Fibroblast of mammary gland (primary cell): Measurements from ENCODE around the gene LRRFIP1.

Experiments used
- DNase-seq: peaks from one replicate; pipeline ENCODE4 v3.0.0-alpha.2; 2010; ENCODE audit warnings: low read depth
- H3K4me3 ChIP-seq: 2 replicates; pipeline ENCODE4 v1.5.1; 2011; ENCODE audit warnings: low read depth, mild to moderate bottlenecking, low read length, moderate library complexity; ENCODE audit not compliant: control insufficient read depth
- TF ChIP-seq, protein P1 (sequence below): conservative IDR thresholded peaks from 2 replicates; pipeline ENCODE4 v1.5.1; 2011; ENCODE audit warnings: low read depth, low read length, inconsistent platforms; ENCODE audit not compliant: control insufficient read depth, insufficient read depth

Gene LRRFIP1

DNA sequence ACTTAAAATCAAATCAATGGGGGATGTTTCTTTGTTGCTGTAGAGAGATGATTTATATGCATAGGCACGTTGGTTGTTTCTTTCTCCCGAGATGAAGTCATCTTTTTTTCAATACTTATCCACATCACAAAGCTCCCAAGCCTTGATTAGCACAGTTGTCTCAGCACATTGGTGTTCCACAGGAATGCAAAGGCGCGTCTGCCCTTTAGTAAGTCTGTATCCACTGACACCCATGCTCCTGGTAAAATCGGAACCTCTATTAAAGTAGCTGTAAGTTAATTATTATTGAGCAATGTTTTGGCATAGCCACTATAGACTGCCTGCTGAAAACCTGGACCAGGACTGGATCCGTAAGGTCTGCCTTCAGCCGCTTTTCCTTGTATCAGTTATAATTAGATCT, 93.6 kb downstream of the LRRFIP1 start:
- no peak overlapping the region for H3K4me3 ChIP-seq
- DNase-seq, result peak; percentile 40

DNA sequence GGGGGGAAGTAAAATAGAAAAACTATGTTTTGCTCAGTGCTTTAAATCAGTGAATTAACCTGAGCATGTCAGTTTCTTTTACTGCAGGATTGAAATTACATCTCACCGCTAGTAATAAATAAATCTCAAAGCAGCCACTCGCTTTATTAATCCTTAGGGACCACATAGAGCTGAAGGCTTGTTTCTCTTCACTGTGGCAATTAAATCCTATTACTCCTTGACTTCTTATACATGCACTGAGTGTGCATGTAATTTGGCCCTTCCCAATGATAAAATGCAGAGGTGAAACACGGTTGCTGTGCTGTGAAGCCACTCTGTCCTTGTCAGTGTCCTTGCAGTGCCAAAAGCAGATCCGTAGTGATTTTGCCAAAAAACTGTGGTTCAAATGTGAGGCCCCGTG, 94.1 kb downstream of the LRRFIP1 start:
- no peak for DNase-seq

More for the DNA sequence above, 93.6 kb downstream of the LRRFIP1 start:
- TF ChIP-seq, protein P1, sequence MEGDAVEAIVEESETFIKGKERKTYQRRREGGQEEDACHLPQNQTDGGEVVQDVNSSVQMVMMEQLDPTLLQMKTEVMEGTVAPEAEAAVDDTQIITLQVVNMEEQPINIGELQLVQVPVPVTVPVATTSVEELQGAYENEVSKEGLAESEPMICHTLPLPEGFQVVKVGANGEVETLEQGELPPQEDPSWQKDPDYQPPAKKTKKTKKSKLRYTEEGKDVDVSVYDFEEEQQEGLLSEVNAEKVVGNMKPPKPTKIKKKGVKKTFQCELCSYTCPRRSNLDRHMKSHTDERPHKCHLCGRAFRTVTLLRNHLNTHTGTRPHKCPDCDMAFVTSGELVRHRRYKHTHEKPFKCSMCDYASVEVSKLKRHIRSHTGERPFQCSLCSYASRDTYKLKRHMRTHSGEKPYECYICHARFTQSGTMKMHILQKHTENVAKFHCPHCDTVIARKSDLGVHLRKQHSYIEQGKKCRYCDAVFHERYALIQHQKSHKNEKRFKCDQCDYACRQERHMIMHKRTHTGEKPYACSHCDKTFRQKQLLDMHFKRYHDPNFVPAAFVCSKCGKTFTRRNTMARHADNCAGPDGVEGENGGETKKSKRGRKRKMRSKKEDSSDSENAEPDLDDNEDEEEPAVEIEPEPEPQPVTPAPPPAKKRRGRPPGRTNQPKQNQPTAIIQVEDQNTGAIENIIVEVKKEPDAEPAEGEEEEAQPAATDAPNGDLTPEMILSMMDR, result no peak

DNA sequence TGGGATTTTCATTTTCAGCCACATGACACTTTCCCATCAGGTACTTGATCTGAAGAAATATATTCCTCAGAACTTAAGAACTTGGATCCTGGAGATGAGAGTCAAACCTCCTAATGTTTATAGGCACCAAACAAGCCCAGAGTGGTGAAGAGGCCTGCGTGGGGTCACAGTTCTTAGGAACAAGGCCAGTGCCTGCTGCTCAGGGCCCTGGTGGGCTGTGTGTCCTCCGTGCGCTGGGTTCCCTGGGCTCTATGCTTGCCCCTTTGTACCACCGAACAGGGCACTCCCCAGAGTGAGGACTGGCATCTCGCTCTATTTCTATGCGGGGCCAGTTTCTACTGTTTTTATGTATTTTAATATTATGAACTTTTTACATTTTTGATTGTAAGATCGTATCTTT, 95.2 kb downstream of the LRRFIP1 start:
- no peak overlapping the region for H3K4me3 ChIP-seq
- DNase-seq, result no peak
- TF ChIP-seq, protein P1, result no peak

More for the DNA sequence above, 94.1 kb downstream of the LRRFIP1 start:
- TF ChIP-seq, protein P1, result no peak
- no peak overlapping the region for H3K4me3 ChIP-seq

DNA sequence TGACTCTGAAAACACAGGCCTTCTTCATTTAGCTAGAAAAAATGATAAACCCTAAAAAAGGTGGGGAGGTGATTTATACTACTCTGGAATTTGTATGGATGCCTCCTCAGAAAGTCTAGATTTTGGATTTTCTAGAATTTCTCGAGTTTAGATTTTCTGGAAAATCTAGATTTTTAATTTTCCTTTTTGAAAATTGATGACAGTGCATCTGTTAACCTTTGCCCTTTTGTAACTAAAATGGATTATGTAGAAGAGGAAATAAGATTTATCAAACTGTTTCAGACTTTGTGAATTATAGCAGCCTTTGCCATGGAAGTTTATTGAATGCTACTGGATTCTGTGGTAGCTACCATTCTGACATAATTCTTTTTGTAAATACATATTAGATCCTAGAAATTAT, 95.6 kb downstream of the LRRFIP1 start:
- H3K4me3 ChIP-seq, result no peak overlapping the region
- TF ChIP-seq, protein P1, result no peak
- no peak for DNase-seq

DNA sequence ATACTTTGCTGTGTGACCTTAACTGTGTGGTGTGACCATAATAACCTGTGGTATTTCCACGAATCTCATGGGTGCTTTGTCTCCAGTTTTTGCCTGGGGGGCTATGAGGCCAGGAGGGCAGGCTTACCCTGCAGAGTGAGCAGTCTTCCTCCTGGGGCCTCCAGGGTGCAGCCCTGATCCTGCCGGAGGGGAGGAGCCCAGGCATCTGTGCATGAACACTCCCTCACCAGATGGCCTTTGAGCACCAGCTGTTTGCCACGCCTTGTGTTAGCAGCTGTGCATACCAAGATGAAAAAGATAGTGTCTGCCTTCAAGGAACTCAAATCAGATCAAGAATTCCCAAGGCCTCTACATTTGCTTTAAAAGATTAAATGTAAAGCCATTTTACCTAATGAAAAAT, 96.2 kb downstream of the LRRFIP1 start:
- no peak overlapping the region for H3K4me3 ChIP-seq
- DNase-seq, result peak; percentile 59

DNA sequence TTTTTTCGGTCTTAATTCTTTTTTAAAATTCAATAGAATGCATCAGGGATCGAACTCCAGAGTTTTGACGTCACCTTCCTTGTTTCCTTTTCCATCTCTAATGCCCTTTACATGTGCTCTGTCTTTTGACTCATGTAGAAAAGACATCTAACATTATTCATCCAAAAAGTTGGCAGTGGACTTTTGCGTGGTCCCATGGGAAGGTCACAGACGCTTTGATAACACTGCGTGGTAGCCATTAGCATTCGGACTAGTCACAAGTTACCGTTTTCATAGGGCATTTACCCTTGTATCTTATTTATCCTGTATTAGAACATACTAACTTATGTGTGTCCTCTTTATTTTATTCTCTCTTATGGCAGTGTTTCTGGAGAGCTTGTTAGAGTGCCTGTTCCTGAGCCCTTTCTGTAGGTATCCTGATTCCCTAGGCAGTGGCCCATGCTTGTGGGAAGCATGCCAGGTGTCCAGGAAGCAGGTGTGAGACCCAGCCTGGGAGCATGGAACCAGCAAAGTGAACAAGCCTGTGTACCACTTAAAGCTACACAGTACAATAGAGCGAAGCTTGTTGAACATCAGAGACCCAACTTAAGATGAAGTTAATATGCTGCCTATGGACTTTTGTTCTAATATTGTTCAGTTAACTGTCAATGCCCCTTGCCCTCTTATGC, 97.6 kb downstream of the LRRFIP1 start:
- H3K4me3 ChIP-seq, result no peak overlapping the region
- no peak for DNase-seq
- TF ChIP-seq, protein P1, result no peak

More for the DNA sequence above, 96.2 kb downstream of the LRRFIP1 start:
- TF ChIP-seq, protein P1, result no peak

DNA sequence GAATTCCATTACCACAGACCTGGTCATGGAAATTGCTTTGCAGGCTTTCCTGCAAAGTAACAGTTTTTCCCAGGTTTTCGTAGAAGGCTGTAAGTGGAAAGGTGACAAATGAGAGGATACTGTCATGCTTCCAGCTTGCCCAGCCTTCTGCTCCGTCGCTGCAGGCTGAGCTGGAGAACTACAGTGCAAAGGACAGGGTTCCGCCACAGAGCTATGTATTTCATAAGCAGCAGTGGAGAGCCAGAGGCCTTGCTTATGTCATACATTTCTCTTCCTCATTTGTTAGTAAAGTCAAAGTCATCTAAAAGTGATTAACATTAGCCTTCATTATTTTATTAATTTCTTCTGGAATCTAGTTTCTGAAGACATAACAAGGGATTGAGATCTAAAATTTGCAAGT, 98.3 kb downstream of the LRRFIP1 start:
- H3K4me3 ChIP-seq, result no peak overlapping the region
- no peak for DNase-seq
- TF ChIP-seq, protein P1, result no peak
